HG02610 (cell line): ENCODE measurements around the gene PSMD1.
"Not testable (repeated sequence)": the region's sequence is repeated elsewhere in the genome, so short reads cannot be mapped to it uniquely, and the experiment has no call there.

ENCODE experiments used
- ATAC-seq: cut with Tn5 transposase; IDR thresholded peaks from one replicate; pipeline ENCODE4 v1.9.1; 2021; ENCODE audit warnings: mild to moderate bottlenecking, moderate library complexity; ENCODE audit not compliant: unreplicated experiment

PSMD1 gene

GRCh38 chr2:231056453-231057416, at the start of gene PSMD1:
TSS of gene PSMD1 (plus strand) at chr2:231056867. CDS start at chr2:231057026, 159 bp downstream.
- peak; percentile 61 for ATAC-seq

DNA sequence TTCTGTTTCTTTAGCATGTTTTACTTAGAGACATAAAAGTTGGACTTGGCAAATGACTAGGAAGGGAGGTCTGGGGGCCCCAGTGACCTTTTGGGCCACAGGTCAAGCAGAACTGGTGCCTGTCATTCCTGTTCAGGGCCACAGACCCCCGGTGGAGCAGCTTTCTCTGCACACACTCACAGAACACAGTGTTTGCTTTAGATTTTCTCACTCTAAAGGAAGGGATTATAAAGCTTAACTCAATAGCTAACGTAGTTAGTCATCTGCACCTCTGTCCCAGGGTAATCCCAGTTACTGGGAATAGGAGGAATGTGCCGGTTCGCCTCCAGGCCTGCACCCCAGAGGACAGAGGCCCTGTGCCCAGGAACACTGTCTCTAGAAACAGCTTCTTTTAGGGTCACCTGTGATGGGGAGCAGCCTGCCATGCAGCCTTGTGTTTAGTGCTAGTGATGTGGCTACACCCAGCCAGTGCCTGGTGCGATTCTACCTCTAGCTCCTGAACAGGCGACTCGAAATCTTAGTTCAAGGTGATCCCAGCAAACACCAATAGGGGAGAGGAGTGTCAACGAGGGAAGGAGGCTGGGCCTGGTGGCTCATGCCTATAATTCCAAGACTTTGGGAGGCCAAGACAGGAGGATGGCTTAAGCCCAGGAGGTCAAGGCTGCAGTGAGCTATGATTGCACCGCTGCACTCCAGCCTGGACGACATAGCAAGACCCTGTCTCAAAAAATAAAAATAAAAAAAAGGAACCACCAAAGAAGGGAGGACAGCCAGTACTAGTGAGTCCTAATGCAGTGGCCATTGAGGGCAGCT, 49.2 kb upstream of the PSMD1 start:
- no peak for ATAC-seq

DNA sequence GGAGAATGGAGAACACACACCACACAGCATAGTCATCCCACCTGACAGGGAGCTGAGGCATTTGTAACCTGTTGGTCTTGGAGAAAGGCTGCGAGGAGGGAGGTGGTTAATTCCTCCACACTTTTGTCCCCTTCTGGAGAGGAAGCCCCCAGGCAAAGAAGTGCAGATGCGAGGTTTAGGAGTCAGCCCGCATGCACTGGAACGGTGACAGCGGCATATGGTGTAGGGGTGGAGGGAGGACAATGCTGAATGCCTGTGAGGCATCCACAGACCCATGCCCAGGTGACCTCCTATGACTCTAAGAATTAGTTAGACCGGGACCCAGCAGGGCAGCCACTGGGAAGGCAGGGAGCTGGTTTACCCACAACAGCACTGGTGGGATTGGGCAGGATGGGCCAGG, 48.5 kb upstream of the PSMD1 start:
- no peak for ATAC-seq

- ATAC-seq = no peak
Observed at GRCh38 chr2:231009236-231009919, 47.3 kb upstream of the PSMD1 start.

GRCh38 chr2:231010201-231010730, 46.4 kb upstream of the PSMD1 start:
- ATAC-seq = no peak

DNA sequence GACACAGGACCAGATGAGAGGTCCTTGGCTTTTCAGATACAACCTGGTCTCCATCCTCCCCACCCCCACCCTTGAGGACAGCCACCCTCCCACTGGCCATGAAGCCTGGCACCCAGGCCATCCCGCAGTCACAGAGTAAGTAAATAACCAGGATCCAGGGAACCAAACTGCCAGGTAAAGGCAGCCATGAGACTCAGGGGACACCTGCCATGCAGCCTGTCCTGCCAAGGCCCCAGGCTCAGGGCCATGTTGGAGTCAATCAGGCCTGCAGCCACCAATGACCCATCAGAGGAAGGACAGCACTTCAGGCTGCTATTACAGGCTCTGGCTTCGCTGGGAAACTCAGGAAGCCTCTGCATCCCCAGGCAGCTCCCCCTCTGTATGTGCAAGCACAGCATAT, 45.1 kb upstream of the PSMD1 start:
- no peak for ATAC-seq

GRCh38 chr2:231012463-231012862, 44.2 kb upstream of the PSMD1 start:
- no peak for ATAC-seq

- no peak for ATAC-seq
Observed at GRCh38 chr2:231013820-231014219, 42.8 kb upstream of the PSMD1 start.

- ATAC-seq = no peak
Observed at GRCh38 chr2:231015478-231015877, 41.2 kb upstream of the PSMD1 start.

DNA sequence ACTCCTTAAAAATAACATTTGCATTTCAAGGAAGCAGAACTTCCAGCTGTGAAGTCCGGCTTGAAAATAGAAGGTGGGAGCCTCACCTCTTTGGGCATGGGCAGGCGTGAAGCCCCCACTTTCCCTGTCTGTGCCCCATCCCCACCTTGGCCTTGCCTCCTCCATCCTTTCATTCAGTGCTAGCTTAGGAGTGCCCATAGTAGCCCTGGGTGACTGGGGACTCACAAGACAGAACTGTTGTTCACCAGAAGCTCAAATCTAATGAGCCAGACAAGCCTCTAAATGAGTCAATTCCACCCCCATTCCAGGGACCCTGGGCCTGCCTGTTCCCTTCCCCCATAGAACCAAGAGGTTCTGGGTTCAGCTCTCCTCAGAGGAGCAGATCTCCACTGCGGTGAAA, 40.7 kb upstream of the PSMD1 start:
- ATAC-seq = no peak

- ATAC-seq = no peak
Observed at GRCh38 chr2:231016566-231017230, 40.0 kb upstream of the PSMD1 start.

DNA sequence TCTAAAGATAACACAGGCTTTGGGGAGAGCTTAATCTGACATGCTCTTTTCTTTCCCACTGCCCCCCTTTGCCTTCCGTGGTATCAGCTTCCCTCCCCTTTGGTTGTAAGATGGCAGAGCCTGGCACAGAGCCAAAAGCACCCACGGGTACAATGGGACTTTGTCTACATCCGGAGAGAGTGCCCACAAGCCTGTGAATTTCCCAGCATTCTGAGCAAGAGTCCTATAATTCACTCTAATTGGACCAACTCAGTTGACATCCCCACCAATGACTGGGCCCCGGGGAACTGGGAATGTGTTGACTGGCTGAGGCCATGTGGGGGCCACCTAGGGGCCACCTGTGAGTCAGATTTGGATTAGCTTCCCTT, 39.5 kb upstream of the PSMD1 start:
- ATAC-seq = no peak

DNA sequence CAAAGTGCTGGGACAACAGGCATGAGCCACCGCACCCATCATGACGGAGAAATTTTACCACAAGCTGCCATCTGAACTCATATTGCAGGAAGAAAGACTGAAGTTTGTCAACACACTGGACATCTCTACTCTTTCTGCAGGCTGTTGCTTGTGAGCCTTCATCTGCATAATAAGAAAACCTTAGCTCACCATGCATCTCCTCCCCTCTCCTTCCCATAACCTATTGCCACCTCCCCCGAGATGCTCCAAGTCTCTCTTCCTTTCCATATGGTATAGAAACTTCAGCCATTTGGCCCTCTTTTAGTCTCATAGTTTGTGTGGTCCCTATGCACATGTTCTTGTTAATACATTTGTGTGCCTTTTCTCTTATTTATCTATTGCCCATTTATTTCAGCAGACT, 38.5 kb upstream of the PSMD1 start:
- ATAC-seq = no peak

DNA sequence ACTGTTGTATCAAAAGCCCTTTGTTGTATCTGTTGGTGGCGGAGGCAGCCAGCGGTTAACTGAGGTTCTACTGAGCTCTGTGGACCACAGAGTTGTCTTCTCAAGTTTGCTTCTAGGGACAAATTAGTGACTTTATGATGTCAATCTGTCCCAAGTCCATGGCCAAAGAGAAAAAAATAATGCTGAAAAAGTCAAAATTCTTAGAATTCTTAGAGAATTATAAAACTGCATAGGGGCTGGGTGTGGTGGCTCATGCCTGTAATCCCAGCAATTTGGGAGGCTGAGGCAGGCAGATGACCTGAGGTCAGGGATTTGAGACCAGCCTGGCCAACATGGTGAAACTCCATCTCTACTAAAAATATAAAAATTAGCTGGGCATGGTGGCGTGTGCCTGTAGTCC, 31.6 kb upstream of the PSMD1 start:
- not testable (repeated sequence) for ATAC-seq

- no peak for ATAC-seq
Observed at GRCh38 chr2:231028889-231029288, 27.8 kb upstream of the PSMD1 start.

DNA sequence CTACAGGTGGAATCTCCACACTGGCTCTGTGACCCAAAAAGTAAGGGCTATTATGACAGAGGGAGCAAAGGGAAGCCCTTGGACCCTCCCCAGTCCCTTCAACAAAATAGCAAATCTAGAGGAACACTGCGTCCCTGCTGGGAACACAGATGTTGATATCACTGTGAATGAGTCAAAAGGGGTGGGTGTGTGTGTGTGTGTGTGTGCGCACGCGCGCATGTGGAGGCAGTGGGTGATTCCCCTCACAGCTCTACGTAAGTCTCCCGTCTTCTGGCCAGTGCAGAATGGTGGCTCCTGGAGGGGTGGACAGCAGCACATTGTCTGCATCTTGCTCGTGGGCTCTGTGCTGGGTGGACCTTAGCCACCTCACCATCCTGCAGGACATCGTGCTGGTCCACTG, 27.1 kb upstream of the PSMD1 start:
- ATAC-seq = no peak

- ATAC-seq = no peak
Observed at GRCh38 chr2:231030725-231031124, 25.9 kb upstream of the PSMD1 start.

GRCh38 chr2:231032575-231033140, 24.0 kb upstream of the PSMD1 start:
- no peak for ATAC-seq

DNA sequence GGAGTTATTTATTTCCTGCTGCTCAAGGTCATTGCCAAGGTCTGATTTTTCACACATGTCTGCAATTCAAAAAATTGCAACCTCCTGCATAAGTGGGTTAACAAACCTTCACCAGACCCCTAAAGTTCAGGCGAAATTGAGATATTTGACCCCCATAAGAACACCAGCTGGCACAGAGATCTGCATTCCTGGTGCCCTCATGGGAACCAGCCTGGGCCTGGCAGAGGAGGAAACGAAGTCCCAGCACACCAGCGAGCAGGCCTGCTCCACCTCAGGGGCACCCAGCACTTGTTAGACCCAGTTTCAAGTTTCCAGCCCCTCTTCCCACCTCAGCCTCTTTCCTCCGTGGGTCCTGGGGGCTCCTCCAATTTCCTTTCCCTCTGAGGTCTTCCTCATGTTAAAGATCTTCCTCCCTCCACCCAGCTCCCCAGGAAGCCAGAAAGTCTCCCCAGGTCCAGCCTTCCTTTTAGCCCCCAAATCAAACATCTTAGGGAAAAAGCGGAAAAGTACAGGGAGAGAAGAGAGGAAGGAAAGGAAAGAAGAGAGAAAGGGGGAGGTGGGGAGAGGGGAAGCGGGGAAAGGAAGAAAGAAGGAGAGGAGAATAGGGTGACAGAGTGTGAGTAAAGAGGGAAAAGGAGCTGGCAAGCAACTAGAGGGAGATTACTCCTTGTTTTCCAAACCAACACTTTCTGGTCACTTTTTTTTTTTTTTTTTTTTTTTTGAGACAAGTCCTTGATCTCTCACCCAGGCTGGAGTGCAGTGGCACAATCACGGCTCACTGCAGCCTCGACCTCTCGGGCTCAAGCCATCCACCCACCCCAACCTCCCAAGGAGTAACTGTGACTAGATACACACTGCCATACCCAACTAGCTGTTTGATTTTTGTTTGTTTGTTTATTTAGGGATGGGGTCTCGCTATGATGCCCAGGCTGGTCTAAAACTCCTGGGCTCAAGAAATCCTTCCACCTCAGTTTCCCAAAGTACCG, 23.2 kb upstream of the PSMD1 start:
- no peak for ATAC-seq
